Measurements from ENCODE around the gene SAA4.

SAA4 gene

DNA sequence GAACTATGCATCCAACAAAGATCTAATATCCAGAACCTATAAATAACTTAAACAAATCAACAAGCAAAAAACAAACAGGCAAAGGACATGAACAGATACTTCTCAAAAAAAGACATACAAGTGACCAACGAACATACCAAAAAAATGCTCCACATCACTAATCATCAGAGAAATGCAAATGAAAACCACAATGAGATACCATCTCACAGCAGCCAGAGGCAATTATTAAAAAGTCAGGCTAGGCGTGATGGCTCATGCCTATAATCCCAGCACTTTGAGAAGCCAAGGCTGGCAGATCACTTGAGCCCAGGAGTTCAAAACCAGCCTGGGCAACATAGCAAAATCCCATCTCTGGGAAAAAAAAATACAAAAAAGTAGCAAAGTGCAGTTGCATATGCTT lies 10.7 kb downstream of the SAA4 start:
- DNase-seq (ENCODE audit: low read depth): no peak
- TF ChIP-seq, protein P1, sequence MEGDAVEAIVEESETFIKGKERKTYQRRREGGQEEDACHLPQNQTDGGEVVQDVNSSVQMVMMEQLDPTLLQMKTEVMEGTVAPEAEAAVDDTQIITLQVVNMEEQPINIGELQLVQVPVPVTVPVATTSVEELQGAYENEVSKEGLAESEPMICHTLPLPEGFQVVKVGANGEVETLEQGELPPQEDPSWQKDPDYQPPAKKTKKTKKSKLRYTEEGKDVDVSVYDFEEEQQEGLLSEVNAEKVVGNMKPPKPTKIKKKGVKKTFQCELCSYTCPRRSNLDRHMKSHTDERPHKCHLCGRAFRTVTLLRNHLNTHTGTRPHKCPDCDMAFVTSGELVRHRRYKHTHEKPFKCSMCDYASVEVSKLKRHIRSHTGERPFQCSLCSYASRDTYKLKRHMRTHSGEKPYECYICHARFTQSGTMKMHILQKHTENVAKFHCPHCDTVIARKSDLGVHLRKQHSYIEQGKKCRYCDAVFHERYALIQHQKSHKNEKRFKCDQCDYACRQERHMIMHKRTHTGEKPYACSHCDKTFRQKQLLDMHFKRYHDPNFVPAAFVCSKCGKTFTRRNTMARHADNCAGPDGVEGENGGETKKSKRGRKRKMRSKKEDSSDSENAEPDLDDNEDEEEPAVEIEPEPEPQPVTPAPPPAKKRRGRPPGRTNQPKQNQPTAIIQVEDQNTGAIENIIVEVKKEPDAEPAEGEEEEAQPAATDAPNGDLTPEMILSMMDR (conservative IDR thresholded peaks at IDR 0.05; ENCODE audit: low read depth, low read length): no peak
- no peak overlapping the region for H3K4me3 ChIP-seq (ENCODE audit: low read depth, low read length)

DNA sequence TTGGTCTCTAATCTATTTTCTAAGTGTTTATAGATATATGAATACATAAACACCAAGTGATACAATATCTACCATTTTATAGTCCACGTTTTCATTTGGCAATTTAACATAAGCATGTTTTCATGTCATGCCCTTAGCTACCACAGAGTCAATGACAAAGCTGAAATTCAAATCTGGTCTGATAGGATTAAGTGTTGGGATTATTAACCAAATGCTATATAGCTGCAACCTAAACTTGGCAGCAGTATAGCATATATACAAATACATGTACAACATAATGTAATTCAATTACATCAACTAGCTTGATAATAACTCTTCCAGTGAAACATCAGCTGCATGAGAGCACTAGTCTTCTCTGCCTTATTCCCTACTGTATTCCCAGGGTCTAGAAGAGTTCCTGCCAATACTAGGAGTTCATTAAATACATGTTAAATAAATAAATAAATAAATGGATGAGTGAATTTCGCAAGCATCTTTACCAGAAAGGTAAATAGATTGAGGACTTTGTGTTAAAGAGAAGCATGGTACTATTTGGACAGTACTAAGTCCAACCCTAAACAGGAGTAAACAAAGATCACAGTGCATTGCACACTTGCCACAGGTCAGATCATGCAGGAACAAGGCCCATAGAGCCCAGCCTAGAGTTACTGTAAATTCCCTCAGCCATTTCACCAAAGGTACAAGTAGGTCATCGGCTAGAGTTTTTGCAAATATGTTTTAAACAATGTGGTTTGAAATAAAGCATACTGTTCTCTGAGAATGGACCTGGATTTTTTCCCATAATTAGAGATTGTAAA lies 12.8 kb downstream of the SAA4 start:
- TF ChIP-seq, protein P1 (conservative IDR thresholded peaks at IDR 0.05; ENCODE audit: low read depth, low read length): no peak
- H3K4me3 ChIP-seq (ENCODE audit: low read depth, low read length): no peak overlapping the region
- no peak for DNase-seq (ENCODE audit: low read depth)

DNA sequence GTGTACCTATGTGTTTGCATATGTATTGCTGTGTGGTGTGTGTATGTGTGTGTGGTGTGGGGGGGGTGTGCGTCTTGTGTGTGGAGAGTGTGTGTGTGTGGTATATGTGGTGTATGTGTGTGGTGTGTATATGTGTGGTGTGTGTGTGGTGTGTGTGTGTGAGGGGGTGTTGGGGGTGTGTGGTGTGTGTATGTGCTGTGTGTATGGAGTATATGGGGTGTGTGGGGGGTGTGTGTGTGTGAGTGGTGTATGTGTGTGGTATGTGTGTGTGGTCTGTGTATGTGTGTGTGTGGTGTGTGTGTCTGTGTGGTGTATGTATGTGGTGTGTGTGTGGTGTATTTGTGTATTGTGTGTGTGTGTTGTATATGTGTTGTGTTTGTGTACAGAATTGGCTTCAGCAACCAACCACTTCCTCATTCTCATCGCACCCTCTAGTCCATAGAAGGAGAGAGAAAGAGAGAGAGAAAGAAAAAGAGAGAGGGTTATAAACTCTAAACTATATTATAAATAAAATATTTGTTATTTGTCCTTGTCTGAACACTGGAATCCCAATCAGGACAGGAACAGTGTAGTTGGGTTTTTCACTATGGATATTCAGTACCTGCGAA lies 13.7 kb downstream of the SAA4 start:
- TF ChIP-seq, protein P1 (conservative IDR thresholded peaks at IDR 0.05; ENCODE audit: low read depth, low read length): no peak
- DNase-seq (ENCODE audit: low read depth): no peak
- no peak overlapping the region for H3K4me3 ChIP-seq (ENCODE audit: low read depth, low read length)

DNA sequence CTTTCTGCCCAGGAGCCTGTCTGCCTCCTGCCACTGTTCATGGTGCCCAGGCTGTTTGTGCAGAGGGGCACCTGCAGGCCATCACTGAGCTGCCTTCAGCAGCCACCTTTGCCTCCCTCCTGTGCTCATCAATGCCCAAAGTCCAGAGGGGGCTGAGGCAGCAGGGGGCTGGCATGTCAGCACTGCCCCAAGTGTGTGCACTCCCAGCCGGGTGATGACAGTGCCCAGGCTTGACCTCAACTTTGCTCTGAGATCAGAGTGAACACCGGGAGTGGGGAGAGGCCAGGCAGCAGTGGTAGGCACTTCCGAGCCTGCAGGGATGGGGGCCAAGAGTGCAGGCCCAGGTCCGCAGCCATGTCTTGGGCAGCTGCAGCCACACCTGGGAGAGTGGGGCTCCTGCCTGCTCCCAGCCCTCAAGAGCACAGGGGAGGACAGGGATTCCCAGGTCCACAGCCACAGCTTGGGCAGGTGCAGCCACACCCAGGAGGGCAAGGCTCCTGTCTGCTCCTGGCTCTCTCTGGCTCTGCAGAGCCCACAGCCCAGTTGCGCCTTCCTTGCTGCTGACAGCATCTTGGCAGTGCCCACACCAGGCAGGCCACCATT lies 15.2 kb downstream of the SAA4 start:
- TF ChIP-seq, protein P1 (conservative IDR thresholded peaks at IDR 0.05; ENCODE audit: low read depth, low read length): no peak
- no peak overlapping the region for H3K4me3 ChIP-seq (ENCODE audit: low read depth, low read length)
- DNase-seq (ENCODE audit: low read depth): no peak

DNA sequence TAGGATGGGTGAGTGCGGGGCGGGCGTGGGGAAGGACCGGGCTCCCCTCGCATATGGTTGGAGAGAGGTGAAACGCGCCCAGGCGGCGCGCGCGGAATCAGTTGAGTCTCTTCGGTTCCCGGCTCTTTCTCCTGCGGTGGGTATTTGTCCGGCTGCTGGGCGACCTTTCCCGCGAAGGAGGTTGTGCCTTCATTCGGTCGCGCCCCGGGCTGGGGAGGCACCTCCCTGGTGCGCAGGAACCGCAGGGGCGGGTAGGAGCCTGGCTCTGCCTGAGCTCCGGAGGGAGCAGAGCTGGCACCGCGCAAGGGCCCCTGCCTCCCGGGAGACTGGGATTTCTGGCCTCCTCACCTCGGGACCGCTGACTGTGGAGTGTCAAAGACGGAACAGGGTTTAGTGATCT lies 27.5 kb downstream of the SAA4 start:
- no peak overlapping the region for H3K4me3 ChIP-seq (ENCODE audit: low read depth, low read length)
- TF ChIP-seq, protein P1 (conservative IDR thresholded peaks at IDR 0.05; ENCODE audit: low read depth, low read length): no peak
- no peak for DNase-seq (ENCODE audit: low read depth)

DNA sequence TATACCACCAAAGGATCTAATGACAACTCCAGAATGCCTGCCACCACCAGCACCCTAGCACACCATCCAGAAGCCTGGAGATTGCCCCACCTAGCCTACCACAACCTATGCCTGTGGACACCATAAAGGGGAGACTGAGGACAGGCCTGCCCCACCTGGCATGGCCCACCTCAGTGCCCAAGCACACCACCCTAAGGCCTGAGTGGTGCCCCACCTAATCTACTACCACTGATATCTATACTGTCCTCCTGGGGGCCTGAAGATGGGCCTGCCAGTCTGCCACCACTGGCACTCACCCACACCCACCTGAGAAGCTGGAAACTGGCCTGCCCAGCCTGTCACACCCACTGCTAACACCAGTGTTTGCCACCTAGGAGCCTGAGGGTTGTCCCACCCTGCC lies 31.8 kb downstream of the SAA4 start:
- no peak for DNase-seq (ENCODE audit: low read depth)
- TF ChIP-seq, protein P1 (conservative IDR thresholded peaks at IDR 0.05; ENCODE audit: low read depth, low read length): no peak
- no peak overlapping the region for H3K4me3 ChIP-seq (ENCODE audit: low read depth, low read length)

Data from choroid plexus epithelial cell (primary cell).